Esophagus muscularis mucosa (tissue), 4 donors: Measurements from ENCODE around the gene RANBP17.

ENCODE experiments used
- CTCF ChIP-seq, 3 experiments: fragments of 200-600 bp in 2 of 3; fragments of 450-650 bp in 1 of 3; sonication (generic) in 2 of 3; IDR thresholded peaks; one replicate each; pipeline ENCODE4 v1.5.1; 2017 to 2019; ENCODE audit warnings: antibody characterized with exemption in 3 of 3, mild to moderate bottlenecking in 2 of 3, moderate library complexity in 1 of 3
- EP300 ChIP-seq: sonication (generic); formaldehyde crosslinking; IDR thresholded peaks from one replicate; pipeline ENCODE4 v1.6.1; 2017; ENCODE audit warnings: antibody characterized with exemption
- POLR2A ChIP-seq: fragments of 450-650 bp; IDR thresholded peaks from one replicate; pipeline ENCODE4 v1.6.1; 2017; ENCODE audit warnings: antibody characterized with exemption, moderate library complexity, mild to moderate bottlenecking, low read depth

GRCh38 chr5:170986598-170986997 lies 124.8 kb downstream of the RANBP17 start:
- TF ChIP-seq EP300 (no peak), CTCF (IDR thresholded peaks at IDR 0.05) (no peak), POLR2A (no peak)
